Stimulated activated CD8-positive, alpha-beta memory T cell treated with anti-CD3 and anti-CD28 coated beads, Interleukin-4, amount 100 ng/mL, for 48 hours (primary cell): ENCODE data around the gene THG1L.

ENCODE experiments used
- DNase-seq: peaks from one replicate; pipeline ENCODE4 v3.0.0-alpha.2; 2020

Gene THG1L

GRCh38 chr5:157729858-157730257 is 1.4 kb upstream of the THG1L start:
- DNase-seq = no peak

- DNase-seq = no peak
Measured at GRCh38 chr5:157730900-157731271, 334 bp upstream of the THG1L start.

- DNase-seq = no peak
Measured at GRCh38 chr5:157732130-157732514, 902 bp downstream of the THG1L start.

GRCh38 chr5:157732596-157733262 is 1.5 kb downstream of the THG1L start:
- no peak for DNase-seq

- DNase-seq = no peak
Measured at GRCh38 chr5:157734436-157734835, 3.2 kb downstream of the THG1L start.

GRCh38 chr5:157735991-157736390 is 4.8 kb downstream of the THG1L start:
- DNase-seq = no peak

- DNase-seq = no peak
Measured at GRCh38 chr5:157739388-157740228, 8.4 kb downstream of the THG1L start.

GRCh38 chr5:157740229-157740610 is 9.0 kb downstream of the THG1L start:
- no peak for DNase-seq

- DNase-seq = no peak
Measured at GRCh38 chr5:157741131-157741530, 9.9 kb downstream of the THG1L start.

- peak; percentile 95 for DNase-seq
Measured at GRCh38 chr5:157743163-157744050, 12.2 kb downstream of the THG1L start, which contains the start of gene LSM11. Gene LSM11, plus strand, starts transcription at chr5:157743712. Its CDS starts 39 bp downstream, at chr5:157743751.

GRCh38 chr5:157744051-157745011 is 13.1 kb downstream of the THG1L start:
- DNase-seq = peak; percentile 41

GRCh38 chr5:157745041-157745456 is 13.8 kb downstream of the THG1L start:
- no peak for DNase-seq

GRCh38 chr5:157747173-157747740 is 16.0 kb downstream of the THG1L start:
- no peak for DNase-seq

GRCh38 chr5:157747766-157748700 is 16.8 kb downstream of the THG1L start:
- no peak for DNase-seq

GRCh38 chr5:157748760-157749461 is 17.7 kb downstream of the THG1L start:
- no peak for DNase-seq

- no peak for DNase-seq
Measured at GRCh38 chr5:157749462-157749799, 18.2 kb downstream of the THG1L start.

- DNase-seq = no peak
Measured at GRCh38 chr5:157750320-157750719, 19.1 kb downstream of the THG1L start.

GRCh38 chr5:157756122-157756521 is 24.9 kb downstream of the THG1L start:
- DNase-seq = no peak

GRCh38 chr5:157758706-157759105 is 27.5 kb downstream of the THG1L start:
- DNase-seq = no peak
